NCI-H1048 (cell line): ENCODE data around the gene ZNF672.
"Not testable (repeated sequence)": the region's sequence is repeated elsewhere in the genome, so short reads cannot be mapped to it uniquely, and the experiment has no call there.

Experiments used
- DNase-seq: peaks from one replicate; lab custom pipeline; 2025; lab: John Stamatoyannopoulos, UW

The ZNF672 gene

DNA sequence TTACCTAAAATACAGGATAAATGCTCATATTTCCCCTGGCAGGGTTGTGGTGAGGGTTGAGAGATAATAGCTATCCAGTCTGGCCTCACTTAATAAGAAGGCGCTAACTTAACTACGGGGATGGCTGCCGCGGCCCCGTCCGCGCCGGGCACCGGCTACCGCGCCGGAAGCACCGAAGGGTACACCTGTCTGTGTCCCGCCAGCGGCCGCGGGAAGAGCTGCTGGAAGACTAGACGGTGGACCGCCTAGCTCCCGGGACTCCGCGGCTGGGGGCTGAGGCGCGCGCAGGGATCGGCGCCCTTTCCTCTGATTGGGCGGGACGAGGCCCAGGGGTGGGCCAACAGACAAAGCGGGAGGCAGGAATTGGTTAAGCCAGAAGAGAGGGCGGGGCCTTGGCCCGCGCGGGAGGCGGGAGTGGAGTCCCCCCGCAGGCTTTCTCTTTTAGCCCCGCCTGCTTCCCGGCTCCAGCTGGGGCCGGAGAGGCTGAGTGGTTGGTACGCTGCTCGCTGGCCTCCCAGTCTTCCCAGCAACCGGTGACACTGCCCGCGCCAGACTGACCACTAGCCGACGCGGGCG is at the start of gene ZNF672:
Gene ZNF672, plus strand, starts transcription at position 444 of the 576 bp plus-strand sequence. CDS start 9,051 bp downstream, outside the sequence.
- peak; percentile 99 for DNase-seq

DNA sequence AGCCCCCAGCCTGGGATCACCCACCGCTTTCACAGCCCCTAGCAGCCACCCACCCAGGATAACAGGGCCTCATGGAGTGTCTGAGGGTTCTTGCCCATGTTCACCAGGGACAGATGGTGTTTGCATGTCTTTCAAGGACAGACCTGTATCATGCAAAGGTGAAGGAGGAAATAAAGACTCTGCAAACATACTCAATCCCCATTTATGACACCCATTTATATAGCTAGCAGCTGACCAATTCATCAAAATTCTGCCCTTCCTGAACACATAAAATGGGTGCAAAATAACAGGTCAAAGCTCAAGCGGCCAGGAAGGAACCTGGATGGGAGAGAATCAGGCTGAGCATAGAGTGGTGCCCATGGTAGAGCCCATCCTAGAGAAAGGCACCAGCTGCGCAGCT is 49.7 kb upstream of the ZNF672 start:
- no peak for DNase-seq

DNA sequence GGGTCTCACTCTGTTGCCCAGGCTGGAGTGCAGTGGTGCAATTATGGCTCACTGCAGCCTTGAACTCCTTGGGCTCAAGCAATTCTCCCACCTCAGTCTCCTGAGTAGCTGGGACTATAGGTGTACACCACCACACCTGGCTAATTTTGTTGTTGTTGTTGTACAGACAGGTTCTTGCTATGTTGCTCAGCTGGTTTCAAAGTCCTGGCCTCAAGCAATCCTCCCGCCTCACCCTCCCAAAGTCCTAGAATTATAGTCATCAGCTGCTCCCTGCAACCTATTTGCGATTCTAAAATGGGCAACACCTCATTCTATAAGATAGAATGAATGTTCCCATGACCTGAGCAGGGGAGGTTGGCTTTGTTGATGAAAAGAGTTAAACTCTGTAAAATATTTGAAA is 48.7 kb upstream of the ZNF672 start:
- not testable (repeated sequence) for DNase-seq

DNA sequence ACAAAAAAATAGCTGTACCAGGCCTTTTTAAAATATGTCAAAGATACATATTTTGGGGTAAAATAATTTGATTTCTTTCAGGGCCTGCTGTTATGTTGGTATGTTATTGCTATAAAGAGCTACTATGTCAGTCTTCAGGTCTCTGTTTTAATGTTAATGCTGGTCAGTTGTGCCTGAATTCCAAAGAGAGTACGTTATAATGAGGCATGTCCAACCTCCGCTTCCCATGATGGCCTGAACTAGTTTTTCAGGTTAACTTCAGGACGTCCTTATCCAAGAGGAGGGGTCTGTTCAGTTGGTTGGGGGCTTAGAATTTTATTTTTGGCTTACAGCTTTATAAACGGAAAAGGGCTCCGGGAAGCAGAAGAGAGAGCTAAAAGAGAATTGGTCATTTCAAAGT is 47.6 kb upstream of the ZNF672 start:
- DNase-seq = no peak

DNA sequence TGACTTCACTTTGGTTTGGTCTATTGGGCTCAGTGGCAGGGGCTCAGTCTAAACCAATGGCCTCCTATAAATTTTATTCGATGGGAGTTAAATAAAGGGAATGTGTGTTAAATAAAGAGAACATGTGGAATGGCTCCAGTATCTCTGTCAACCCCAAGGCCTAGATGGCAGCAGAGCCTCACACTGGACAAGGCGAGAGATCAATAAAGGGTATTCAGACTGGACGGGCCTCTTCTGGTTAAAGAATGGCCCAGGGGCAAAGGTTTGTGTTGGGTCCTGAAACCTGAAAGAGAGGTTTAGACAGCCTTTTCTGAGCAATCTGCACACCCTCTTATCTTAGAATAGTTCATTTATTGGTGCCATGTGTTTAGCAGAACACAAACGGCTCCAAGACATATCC is 47.0 kb upstream of the ZNF672 start:
- no peak for DNase-seq

DNA sequence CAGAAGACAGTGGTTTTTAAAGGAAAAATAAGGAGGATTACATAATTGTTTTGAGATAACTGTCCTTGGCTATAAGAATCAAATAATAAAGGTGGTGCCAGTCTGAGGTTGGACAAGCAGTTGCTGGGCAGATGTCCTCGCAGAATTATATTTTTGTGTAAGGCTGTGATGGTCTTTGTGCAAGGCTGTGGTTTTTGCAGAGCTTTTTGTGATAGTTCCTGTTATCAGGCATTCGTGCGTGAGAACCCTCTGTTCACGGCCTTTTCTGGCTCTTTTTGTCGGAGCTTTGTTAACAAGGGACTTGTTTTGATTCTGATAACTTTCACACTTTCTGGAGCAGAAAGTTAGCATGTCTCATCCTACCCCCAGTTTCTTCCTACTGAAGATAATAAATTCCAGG is 45.7 kb upstream of the ZNF672 start:
- DNase-seq = no peak

DNA sequence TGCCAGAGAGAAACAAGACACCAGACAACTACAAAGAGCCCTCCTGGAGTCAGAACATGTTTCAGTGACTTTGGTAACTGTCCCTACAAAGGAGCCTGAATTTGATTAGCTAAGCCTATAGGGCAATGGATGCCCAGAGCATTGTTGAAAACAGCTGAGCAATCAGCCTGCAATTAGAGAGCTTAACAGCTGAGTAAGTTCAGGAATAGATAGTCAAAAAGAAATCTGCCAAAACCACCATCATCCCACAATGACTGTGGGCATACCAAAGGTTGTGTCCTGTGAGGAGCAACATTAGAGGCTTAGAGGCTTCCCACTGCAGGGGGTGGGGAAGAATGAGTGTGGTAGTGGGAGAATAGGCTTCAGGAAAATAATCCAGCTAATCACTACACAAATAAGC is 44.4 kb upstream of the ZNF672 start:
- no peak for DNase-seq

DNA sequence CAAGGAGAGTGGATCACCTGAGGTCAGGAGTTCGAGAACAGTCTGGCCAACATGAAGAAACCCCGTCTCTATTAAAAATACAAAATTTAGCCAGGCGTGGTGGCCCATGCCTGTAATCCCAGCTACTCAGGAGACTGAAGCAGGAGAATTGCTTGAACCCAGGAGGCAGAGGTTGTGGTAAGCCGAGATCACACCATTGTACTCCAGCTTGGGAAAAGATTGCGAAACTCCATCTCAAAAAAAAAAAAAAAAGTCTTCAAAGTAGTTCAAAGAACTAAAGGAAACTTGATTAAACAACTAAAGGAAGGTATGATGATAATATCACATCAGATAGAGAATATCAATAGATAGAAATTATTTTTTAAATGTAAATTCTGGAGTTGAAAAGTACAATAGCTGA is 43.4 kb upstream of the ZNF672 start:
- DNase-seq = not testable (repeated sequence)

DNA sequence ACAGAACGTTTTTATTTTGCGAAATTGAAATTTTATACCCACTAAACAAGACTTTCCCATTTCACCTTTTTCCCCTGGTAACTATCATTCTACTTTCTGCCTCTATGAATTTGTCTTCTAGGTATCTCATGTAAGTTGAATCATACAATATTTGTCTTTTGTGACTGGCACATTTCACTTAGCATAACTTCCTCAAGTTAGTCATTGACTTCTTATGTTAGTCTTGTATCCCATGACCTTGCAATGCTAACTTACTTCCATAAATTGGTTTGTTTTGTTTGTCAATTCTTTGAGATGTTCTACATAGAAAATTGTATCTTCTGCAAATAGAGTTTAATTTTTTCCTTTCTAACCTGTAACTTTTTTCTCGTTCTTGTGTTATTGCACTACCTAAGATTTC is 39.2 kb upstream of the ZNF672 start:
- no peak for DNase-seq

DNA sequence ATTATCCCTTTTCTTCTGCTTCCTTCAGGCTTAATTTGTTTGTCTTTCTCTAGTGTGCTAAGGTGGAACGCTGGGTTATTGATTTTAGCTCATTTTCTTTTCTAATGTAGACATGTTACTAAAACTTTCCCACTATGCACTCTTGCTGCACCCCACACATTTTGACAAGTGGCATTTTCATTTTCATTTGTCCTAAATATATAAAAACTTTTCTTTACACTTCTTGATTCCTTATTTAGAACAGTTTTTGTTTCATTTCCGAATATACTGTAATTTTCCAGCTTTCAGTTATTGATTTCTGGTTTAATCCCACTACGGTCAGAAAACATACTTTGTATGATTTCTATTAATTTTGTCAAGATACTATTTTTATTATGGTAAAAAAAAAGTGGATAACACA is 37.6 kb upstream of the ZNF672 start:
- DNase-seq = no peak

DNA sequence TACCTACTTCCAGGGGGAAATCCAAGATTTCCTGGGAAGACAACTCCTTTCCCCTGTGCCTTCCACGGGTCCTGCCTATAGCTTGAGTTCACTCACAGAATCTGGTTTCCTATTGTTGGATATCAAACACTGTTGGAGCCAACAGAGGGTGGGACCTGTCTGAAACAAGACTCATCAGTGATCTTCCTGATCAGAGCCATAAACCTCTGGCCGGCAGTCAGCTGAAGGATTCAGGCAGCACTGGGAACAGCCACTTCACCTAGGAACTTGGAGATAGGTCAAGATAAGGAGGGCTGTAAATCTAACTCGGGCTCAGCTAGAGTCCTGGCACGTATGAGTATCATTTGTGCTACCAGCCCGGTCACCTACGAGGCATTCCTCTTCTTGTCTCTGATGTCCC is 35.6 kb upstream of the ZNF672 start:
- DNase-seq = no peak

DNA sequence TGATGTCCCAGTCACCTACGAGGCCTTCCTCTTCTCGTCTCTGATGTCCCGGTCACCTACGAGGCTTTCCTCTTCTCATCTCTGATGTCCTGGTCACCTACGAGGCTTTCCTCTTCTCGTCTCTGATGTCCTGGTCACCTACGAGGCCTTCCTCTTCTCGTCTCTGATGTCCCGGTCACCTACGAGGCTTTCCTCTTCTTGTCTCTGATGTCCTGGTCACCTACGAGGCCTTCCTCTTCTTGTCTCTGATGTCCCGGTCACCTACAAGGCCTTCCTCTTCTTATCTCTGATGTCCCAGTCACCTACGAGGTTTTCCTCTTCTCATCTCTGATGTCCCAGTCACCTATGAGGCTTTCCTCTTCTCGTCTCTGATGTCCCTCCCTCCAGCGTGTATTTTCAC is 34.5 kb upstream of the ZNF672 start:
- not testable (repeated sequence) for DNase-seq

DNA sequence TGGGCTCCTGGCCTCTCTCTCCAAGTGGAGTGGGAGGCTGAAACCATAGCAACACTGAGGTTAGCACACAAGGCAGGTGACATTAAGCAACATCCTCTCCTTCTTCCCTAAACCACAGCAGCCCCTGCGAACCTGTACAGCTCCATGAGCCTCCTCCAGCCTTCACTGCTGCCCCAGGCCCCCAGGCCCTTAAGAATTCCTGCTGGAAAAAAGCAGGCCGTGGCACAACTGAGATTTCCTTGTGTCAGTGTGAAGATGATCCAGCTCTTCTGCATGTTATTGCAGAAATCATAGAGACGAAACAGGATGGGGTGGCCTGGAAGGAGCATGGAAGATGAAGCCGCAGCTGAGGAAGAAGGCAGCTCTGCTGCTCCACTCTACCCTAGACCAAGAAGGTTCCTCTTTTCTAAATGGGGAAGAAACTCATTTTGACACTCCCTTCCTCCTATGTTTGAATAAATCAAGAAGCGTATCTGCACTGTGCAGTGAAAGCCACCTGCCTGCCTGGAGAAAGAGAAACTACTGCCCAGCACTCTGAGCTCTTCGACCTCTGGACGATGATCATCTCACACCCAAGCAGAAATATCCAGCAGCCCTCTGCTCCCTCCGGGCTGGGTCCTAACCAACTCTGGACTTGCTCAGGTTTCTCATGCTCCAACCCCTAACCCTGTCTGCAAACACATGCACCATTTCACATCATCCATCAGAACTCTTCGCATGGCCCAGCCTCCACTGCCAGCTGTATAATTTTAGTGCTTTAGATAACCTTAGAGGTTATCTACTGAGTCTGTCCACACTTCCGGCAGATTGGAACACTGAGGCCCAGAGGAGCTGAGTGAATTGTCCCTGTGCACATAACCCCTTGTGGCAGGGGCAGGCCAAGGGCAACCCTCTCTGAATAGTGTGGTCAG is 33.0 kb upstream of the ZNF672 start:
- DNase-seq = no peak

DNA sequence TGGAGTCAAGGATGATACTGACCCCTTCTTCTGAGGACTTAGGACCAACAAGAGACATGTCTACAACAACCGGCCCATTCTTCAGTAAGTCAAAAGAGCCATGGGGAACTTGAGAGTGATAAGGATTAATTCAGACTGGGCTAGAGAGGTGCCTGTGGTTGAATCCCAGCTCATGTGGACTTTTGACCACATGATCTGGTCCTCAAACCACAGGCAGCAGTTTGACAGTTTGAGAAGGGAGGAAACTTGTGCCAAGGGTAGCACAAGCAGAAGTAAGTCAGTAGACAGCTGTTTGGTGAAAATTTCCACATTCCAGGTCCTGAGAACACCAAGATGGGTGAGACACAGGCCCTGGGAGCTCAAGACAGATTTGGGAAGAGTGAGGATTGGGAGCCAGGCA is 32.1 kb upstream of the ZNF672 start:
- no peak for DNase-seq

DNA sequence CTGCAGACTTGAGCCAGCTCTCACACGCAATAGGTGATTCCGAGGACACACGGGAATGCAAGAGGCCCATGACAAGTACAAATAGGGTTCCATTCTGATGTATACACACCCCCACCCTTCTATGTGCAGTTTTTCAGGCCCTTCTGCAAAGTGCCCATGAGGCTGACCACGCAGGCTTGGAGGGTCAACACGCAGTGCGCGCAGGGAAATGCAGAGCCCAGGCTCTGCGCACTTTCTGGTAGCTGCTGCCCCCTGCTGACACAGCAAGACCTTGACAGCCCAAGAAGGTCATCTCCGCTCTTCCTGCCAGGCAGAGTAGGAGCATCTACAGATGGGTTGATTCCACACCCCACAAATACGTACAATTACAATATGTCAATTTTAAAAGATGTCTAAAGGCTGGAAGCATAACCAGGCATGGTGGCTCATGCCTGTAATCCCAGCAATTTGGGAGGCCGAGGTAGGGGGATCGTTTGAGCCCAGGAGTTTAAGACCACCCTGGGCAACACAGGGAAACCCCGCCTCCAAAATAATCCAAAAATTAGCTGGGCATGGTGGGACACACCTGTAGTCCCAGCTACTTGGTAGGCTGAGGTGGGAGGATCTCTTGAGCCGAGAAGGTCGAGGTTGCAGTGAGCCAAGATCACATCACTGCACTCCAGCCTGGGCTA is 30.8 kb upstream of the ZNF672 start:
- DNase-seq = peak; percentile 17

DNA sequence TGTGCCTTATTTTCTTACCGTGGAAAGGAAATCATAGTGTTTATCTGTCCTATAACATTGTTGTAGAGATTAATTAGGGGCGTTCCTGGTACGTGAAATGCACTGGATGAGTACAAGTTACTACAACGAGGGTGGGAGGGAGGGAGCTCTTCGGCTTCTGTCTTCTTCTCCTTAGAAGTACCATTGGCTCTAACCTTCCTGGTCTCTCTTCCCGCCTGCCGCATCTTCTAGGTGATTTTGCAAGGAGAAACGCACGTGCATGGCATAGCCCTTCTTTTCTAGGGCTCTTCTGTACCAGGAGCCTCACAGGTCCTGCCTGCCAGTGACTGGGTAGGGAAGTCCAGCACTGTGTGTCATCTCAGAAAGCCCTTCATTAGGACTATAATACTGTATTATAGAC is 29.1 kb upstream of the ZNF672 start:
- no peak for DNase-seq

DNA sequence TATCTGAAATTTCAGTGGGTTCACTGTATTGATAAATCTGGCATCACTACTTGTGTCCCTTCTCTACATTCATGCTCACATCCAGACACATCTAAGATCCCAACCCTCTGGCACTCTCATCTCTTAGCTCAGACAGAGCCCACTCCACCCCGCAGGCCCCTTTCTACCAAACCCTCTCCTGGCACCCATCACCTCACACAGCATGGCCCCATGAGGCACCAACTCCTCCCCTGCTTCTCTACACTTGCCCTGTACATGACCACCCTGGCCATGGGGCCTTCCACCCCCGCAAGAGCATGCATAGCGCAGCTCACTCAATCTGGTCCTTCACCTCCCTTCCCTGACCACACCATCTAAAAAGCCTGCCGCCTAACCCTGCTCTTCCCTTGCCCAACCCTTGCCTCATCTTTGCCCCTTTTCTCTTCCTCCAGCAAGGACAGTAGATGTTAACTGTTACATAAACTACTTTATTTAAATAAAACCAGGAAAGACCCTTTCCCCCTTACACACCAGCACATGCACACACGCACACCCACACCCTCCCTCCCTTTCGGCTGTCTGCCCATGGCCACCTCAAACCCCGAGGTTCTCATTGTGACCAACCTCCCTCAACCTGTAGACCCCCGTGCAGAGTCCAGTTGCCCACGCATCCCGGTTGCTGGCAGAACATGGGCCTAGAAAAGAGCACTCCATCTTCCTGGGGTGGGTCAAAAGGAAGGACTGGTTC is 27.9 kb upstream of the ZNF672 start:
- no peak for DNase-seq

DNA sequence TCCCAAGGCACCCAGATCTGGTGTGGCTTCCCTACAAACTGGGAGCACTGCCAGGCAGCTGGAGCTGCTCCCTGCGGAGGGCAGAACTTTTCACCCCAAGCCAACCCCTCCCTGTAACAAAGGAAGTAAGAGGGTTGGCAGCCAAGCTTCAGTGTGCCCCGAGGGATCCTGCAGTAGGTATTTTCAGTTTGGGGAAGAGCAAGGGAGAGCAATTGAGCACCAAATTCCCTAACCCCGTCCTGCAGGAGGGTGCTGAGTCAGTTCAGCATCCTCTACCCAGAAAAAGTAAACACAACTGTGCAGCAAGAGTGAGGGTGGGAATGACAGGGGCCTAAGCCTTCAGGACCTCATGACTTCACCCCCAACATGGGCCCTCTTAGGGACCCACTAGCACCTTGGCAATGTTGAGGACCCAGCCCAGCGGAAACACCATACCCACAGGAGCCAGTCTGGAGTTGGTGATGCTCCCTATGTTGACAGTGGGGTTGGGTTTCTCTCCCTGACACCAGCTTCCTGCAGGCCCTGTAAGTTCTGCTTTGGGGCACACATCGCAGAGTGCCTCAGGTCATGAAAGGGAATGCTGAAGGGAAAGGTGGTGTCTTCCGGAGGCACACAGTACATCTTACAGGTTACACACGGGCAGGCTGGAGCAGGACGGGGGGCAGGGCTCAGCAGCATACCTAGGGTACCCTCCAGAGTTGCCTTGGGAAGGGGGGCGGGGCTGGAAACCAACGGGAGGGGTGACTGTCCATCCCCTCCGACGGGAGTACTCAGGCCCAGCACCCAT is 27.1 kb upstream of the ZNF672 start:
- DNase-seq = no peak

DNA sequence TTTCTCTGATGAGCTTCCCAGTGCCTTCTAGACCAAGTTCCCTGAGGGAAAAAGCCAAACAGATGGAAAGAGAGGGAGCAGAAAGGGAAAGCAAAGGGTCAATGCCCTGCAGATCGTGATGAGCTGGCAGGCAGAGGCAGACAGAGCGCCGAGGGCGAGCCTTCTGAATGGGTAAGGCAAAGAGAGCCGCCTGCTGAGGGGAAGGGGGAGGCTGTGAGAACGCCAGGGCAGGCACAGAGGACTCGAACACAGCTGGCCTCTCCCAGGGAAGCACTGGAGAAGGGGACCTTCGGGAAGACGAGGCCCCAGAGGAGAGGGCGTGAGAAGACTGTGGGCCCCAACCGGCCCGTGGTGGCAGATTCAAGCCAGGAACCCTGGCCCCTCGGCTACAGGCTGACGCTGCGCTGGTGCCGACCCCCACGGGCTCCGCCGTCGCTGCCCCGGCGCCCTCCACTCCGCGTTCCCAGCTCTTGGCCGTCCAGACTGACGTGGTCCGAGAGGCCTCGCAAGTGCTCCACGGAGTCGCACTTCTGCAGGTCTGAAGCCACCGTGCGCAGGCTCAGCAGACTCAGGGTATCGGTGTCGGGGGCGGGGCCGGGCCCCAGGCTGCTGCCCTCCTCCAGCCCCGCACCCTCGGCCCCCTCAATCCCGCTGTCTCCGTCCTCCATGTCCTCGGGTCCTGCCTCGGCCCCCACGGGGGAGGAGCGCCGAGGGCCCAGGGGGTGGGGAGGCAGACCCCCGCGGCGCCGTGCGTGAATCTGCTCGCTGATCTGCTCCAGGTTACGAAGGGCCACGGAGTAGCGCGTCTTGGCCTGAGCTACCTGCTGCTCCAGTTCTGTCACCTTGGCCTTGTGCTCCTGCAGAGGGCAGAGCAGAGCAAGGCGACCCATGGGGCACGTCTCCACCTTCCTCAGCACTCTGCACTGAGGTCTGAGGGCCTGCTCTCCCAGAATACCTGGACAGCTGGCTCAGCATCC is 26.2 kb upstream of the ZNF672 start:
- no peak for DNase-seq

DNA sequence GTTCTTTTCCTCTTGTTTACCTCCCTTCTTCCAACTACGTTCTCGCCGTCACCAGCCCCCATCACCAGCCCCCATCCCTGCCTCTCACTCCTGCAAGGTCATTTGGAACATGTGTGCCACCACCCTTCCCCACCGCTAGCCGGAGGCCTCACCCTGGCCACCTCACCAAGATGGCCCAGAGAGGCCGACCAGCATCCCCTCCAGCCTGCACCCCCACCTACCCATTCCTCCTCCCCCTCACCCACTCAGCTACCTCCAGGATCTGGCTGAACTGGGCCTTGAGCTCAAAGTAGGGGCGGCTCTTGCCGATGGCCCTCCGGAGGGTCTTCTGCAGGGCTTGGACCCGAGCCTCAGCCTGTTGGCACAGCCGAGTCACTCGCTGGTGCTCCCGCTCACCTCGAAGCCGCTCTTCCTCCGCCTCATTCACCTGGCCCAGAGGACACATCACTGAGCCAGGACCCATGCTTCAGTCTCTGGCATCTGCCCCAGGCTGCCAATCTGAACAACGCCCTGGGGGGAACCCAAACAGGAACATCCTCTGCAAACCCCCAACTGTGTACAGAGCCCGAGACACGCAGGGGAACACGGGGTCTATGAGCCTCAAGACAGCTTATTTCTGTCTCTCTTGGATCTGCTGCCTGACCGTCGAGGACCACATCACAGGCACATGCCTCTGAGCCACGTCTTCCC is 25.1 kb upstream of the ZNF672 start:
- DNase-seq = no peak
